Mononuclear cell (primary cell): ENCODE results near the gene PARL. TPM values are rescaled to one million over a fixed set of nuclear protein-coding genes. Genes with fewer than 3 reads are reported as not detected.
A peak's percentile ranks its signal among the peaks of the same experiment; 100 is the strongest.

Experiments
- H3K27me3 ChIP-seq: 2 replicates; pipeline ENCODE4 v1.6.0; 2011; ENCODE audit warnings: low read length, control low read depth; ENCODE audit not compliant: insufficient read depth
- H3K4me1 ChIP-seq: 2 replicates; pipeline ENCODE4 v1.5.1; 2011; ENCODE audit warnings: mild to moderate bottlenecking, low read length, control low read depth; ENCODE audit not compliant: insufficient read depth
- H3K4me3 ChIP-seq: 2 replicates; pipeline ENCODE4 v1.5.1; 2011; ENCODE audit warnings: mild to moderate bottlenecking, low read length, moderate library complexity
- H3K9me3 ChIP-seq: 2 replicates; pipeline ENCODE4 v1.5.1; 2011; ENCODE audit warnings: low read depth, mild to moderate bottlenecking, control low read depth, low read length
- total RNA-seq: library from RNA; depleted of rRNA; stranded (reverse); fragments of >200 nt; gene quantifications from one replicate; pipeline ENCODE4 v1.2.3, GENCODE V29; 2012

PARL gene
- 41.1 TPM for total RNA-seq

DNA sequence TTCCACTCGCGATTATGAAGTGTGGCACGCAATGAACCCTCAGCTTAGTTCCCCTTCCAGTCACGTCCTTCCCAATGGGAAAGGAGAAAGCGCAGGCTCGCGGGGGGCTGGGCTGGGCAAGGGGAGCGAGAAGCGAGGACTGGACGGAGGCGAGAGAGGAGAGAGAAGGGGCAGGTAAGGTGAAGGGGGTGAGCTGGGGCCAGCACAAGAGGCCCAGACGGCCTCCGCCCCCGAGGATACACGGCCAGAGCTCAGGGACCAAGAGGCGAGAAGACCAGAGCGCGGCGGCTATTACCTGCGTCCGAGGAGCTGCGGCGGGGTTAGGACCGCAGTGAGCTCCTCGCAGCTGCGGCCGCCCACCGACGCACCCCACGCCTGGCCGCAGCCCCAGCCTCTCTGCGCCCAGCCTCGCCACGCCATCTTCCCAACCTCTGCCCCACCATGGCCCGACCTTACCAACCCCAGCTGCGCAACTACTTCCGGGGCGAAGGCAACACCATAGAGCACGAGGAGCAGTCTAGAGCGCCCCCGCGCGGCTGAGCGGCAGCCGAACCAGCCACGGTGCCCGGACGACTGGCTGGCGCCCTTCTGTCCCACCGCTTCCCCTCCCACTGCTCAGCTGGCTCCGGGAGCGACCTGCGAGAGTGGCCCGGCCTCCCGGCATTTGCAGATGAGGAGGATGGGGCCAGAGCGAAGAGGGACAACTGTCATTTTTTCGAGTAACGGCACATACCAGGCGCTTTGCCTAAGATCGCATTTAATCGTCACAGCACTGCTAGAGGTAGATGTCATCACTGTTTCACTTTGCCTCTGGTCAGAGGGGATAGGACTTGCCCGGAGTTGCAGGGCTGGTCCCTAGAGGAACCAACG lies at the start of gene PARL:
Gene PARL (minus strand): TSS at position 454 of the 870 bp plus-strand sequence. CDS start 34 bp downstream, at position 420.
- Histone ChIP-seq H3K9me3 (no peaks in the 10 kb centered on the region), H3K27me3 (no peaks in the 10 kb centered on the region), H3K4me3 (peak within 1 kb of the TSS; percentile 82), H3K4me1 (peaks cover 44% of the 10 kb centered on the region)

GRCh38 chr3:183933160-183933559 lies 48.5 kb upstream of the PARL start:
- Histone ChIP-seq H3K4me3 (no peak overlapping the region), H3K9me3 (no peaks in the 10 kb centered on the region), H3K4me1 (no peaks in the 10 kb centered on the region), H3K27me3 (no peaks in the 10 kb centered on the region)

- Histone ChIP-seq H3K4me1 (no peaks in the 10 kb centered on the region), H3K4me3 (no peak overlapping the region), H3K27me3 (no peaks in the 10 kb centered on the region), H3K9me3 (no peaks in the 10 kb centered on the region)
These were observed 47.2 kb upstream of the PARL start for GRCh38 chr3:183931881-183932280.

DNA sequence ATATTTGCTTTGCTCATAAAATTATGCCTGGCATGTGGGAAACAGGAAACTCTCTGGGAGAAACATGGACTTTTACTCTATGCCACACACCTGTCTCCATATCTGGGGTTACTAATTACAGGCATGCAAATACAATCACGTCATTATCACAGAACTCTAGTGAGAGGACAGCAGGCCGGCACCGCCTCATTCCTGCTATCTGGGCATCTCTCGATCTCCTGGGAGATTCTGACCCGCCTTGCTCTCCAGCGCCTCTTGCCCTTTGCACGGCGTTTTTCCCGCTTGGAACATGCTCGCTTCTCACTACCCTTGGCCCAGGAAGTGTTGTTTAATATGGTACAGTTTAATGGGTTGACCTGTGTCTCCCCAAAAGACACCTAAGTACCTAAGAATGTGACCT lies 45.4 kb upstream of the PARL start:
- Histone ChIP-seq H3K4me1 (no peaks in the 10 kb centered on the region), H3K4me3 (no peak overlapping the region), H3K27me3 (no peaks in the 10 kb centered on the region), H3K9me3 (no peaks in the 10 kb centered on the region)

DNA sequence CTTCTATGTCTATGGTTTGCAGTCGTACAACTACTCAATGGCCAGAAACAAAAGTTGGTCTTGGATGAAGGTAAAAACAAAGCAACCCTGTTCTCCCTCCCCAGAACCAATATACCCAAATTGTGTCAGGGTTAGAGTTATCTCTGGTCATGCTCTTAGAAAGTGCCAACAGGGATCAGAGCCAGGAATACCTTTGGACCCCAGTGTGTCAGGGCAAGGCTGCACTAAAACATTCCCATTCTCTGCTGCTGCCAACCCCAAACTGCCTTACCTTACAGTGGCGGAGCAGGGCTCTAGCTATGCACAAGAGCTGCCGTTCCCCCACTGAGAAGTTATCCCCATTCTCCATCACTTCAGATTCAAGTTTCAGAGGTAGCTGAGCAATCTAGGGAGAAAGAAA lies 42.4 kb upstream of the PARL start:
- H3K27me3 ChIP-seq: no peaks in the 10 kb centered on the region

GRCh38 chr3:183924956-183925355 lies 40.3 kb upstream of the PARL start:
- no peaks in the 10 kb centered on the region for H3K4me1 ChIP-seq
- no peaks in the 10 kb centered on the region for H3K9me3 ChIP-seq
- H3K4me3 ChIP-seq: no peak overlapping the region
- H3K27me3 ChIP-seq: no peaks in the 10 kb centered on the region

More for the DNA sequence above, 42.4 kb upstream of the PARL start:
- no peaks in the 10 kb centered on the region for H3K4me1 ChIP-seq
- no peak overlapping the region for H3K4me3 ChIP-seq
- H3K9me3 ChIP-seq: no peaks in the 10 kb centered on the region

DNA sequence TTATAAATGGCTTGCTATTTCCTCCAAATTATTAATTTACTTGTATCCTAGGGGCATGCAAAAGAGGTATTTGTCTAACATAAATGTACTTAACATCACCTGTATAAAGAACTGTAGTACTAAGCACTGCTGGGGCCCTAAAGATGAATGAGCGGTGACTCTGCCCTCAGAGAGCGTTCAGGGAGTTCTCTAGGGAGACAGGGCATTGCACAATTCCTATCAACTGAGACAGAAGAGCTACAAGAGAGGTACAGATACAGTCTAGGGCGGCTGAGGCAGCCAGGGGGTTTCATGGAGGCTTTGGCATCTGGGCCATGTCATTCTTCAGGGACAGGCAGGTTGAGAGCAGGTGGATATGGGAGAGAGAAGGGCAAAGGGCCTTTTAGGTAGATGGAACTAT lies 39.9 kb upstream of the PARL start:
- Histone ChIP-seq H3K4me1 (no peaks in the 10 kb centered on the region), H3K4me3 (no peak overlapping the region), H3K9me3 (no peaks in the 10 kb centered on the region), H3K27me3 (no peaks in the 10 kb centered on the region)

DNA sequence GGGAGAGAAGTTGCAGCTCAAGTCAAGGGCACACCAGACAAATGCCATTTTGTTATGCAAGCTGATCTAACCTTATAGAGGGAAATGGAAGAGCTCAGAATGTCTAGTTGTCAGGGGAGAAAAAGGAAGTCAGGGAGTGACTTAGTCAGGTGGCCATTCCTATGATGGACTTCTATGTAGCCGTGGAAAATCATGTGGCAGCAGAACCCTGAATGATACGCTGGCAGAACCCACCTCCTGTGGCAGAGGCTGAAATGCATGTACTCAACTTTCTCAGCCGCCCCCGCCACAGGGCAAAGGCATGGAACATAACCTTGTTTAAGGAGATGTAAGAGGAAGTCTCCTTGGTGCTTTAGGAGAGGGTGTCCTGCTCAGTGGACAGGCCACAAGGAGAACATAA lies 37.7 kb upstream of the PARL start:
- H3K9me3 ChIP-seq: no peaks in the 10 kb centered on the region
- H3K4me3 ChIP-seq: no peak overlapping the region
- H3K4me1 ChIP-seq: no peaks in the 10 kb centered on the region
- H3K27me3 ChIP-seq: no peaks in the 10 kb centered on the region

- Histone ChIP-seq H3K9me3 (no peaks in the 10 kb centered on the region), H3K4me3 (no peak overlapping the region), H3K4me1 (no peaks in the 10 kb centered on the region), H3K27me3 (no peaks in the 10 kb centered on the region)
These were observed 36.4 kb upstream of the PARL start for GRCh38 chr3:183921096-183921495.

GRCh38 chr3:183920416-183920815 lies 35.7 kb upstream of the PARL start:
- H3K27me3 ChIP-seq: no peaks in the 10 kb centered on the region
- H3K9me3 ChIP-seq: no peaks in the 10 kb centered on the region
- no peaks in the 10 kb centered on the region for H3K4me1 ChIP-seq
- no peak overlapping the region for H3K4me3 ChIP-seq

DNA sequence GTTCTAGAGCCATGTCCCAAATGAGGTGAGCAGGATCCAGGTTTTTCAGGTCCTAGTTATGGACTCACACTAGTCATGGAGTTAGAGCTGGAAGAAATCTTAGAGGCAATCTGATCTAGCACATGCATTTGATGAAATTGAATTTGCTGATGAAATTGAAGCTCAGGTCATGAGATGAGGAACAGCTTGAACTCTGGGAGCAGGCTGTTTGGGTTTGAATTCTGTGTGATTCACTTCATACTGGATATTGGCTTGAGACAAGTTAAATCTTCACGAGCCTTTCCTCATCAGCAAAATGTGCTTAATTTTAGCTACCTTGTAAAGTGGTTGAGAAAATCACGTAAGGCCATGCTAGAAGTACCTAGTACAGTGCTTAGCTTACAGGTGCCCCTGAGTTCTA lies 33.5 kb upstream of the PARL start:
- Histone ChIP-seq H3K27me3 (no peaks in the 10 kb centered on the region), H3K9me3 (no peaks in the 10 kb centered on the region), H3K4me1 (no peaks in the 10 kb centered on the region), H3K4me3 (no peak overlapping the region)

GRCh38 chr3:183917776-183918175 lies 33.1 kb upstream of the PARL start:
- Histone ChIP-seq H3K9me3 (no peaks in the 10 kb centered on the region), H3K4me3 (no peak overlapping the region), H3K27me3 (no peaks in the 10 kb centered on the region), H3K4me1 (no peaks in the 10 kb centered on the region)

DNA sequence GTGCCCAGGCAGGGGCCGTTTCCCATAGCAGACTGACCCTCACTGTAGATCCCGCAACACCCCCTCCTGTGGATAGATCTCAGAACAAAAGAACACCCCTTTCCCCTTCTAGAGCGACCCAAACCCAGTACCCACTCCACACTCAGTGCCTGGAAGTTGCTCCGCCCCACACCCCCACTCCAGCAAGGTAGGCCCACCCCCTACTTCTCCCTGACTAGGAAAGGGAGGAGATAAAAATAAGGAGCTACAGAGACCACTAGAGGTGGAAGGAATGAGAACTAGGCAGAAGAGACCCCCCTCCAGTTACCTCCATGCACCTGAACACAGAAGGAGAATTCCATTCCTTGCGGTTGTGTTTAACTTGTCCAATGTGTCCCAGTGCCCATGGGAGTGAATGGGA lies 30.2 kb upstream of the PARL start:
- H3K9me3 ChIP-seq: no peaks in the 10 kb centered on the region
- no peak overlapping the region for H3K4me3 ChIP-seq
- no peaks in the 10 kb centered on the region for H3K27me3 ChIP-seq
- no peaks in the 10 kb centered on the region for H3K4me1 ChIP-seq

DNA sequence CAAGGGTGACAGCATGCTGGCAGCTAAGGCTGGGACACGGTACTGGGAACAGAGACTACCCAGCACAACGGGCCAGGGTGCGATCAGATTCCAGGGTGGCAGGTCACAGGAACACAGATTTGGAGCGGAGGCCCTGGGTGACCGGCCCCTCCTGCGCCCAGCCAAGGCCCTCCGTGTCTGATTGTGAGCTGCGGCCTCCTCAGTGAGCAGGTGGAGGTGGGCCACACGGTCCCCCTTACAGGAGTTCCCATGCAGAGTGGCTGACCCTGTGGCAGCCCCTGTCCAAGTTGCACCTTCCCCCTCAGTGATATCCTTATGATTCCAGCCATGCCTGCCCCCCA lies 28.9 kb upstream of the PARL start:
- Histone ChIP-seq H3K27me3 (no peaks in the 10 kb centered on the region), H3K4me1 (no peaks in the 10 kb centered on the region), H3K9me3 (no peaks in the 10 kb centered on the region), H3K4me3 (no peak overlapping the region)

DNA sequence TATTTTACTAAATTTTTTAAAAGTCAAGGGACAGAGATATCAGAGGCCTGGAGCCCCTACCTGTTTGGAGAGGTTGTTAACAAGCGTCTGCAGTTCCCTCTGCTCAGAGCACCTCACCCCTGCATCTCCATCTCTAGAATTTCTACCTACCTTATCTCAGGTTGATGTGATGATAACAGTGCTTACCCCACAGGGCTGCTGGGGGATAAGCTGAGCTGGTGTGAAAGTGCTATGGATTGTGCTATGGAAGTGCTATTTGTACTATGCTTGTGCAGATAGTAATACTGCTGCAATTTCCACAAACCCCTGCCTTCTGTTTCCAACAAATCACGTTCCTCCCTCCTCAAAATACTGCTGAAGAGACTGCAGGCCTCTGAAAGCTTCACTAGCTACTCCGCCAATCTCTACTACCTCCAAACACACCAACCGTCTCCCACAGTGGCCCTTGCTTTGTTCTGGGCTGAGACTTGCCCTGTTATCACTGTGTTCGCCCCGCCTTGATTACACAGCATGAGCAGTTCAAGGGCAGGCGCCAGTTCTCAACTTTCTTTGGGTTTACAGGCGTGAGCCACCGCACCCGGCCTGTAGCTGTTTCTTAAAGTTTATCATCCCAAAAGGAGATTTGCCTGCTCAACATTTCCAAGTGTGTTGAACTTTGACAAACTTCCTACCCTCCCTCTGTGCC lies 28.4 kb upstream of the PARL start:
- Histone ChIP-seq H3K27me3 (no peaks in the 10 kb centered on the region), H3K4me3 (no peak overlapping the region), H3K9me3 (no peaks in the 10 kb centered on the region), H3K4me1 (no peaks in the 10 kb centered on the region)
